HG03060 (cell line): ENCODE data around the gene ZNF519.

Experiments
- ATAC-seq: cut with Tn5 transposase; IDR thresholded peaks from one replicate; pipeline ENCODE4 v1.9.1; 2021; ENCODE audit warnings: low read depth, moderate number of reproducible peaks; ENCODE audit not compliant: unreplicated experiment

Gene ZNF519

GRCh38 chr18:14100503-14101286, 31.5 kb downstream of the ZNF519 start:
- ATAC-seq = no peak

GRCh38 chr18:14098428-14098827, 33.8 kb downstream of the ZNF519 start:
- ATAC-seq = no peak

GRCh38 chr18:14097761-14098160, 34.5 kb downstream of the ZNF519 start:
- no peak for ATAC-seq

- no peak for ATAC-seq
Measured at GRCh38 chr18:14093307-14093915, 38.8 kb downstream of the ZNF519 start.

GRCh38 chr18:14092625-14093306, 39.5 kb downstream of the ZNF519 start:
- ATAC-seq = no peak

GRCh38 chr18:14089781-14090180, 42.5 kb downstream of the ZNF519 start:
- no peak for ATAC-seq

GRCh38 chr18:14089191-14089590, 43.0 kb downstream of the ZNF519 start:
- no peak for ATAC-seq

GRCh38 chr18:14086458-14087231, 45.6 kb downstream of the ZNF519 start:
- no peak for ATAC-seq

GRCh38 chr18:14085770-14086457, 46.3 kb downstream of the ZNF519 start:
- ATAC-seq = no peak

GRCh38 chr18:14075196-14075595, 57.0 kb downstream of the ZNF519 start:
- no peak for ATAC-seq

GRCh38 chr18:14074187-14074586, 58.0 kb downstream of the ZNF519 start:
- ATAC-seq = no peak

- ATAC-seq = no peak
Measured at GRCh38 chr18:14053661-14054060, 78.6 kb downstream of the ZNF519 start.
